CD4-positive, alpha-beta memory T cell (primary cell): Measurements from ENCODE around the gene VPS25. TPM values are rescaled to one million over a fixed set of nuclear protein-coding genes. Genes with fewer than 3 reads are reported as not detected.
"Not testable (repeated sequence)": the region's sequence is repeated elsewhere in the genome, so short reads cannot be mapped to it uniquely, and the experiment has no call there.

ENCODE experiments used
- CTCF ChIA-PET: fragments of 350-600 bp; sonication (Branson Sonifier 250); formaldehyde crosslinking; loops from one replicate; lab custom pipeline; 2021; ENCODE audit warnings: inconsistent platforms; ENCODE audit not compliant: partially characterized antibody; lab: Charles Lee
- POLR2A ChIA-PET: fragments of 350-600 bp; sonication (Branson Sonifier 250); formaldehyde crosslinking; loops from one replicate; lab custom pipeline; 2021; ENCODE audit not compliant: partially characterized antibody; lab: Charles Lee
- DNase-seq, 5 donors: peaks; one replicate each; pipeline versions ENCODE4 v3.0.0 to v3.0.0-alpha.2; 2020 to 2022; ENCODE audit warnings: mixed read lengths in 1 of 5
- H3K27ac ChIP-seq: one replicate; pipeline ENCODE4 v1.7.0; 2013; ENCODE audit warnings: low read depth, low read length
- H3K27me3 ChIP-seq: 2 replicates; pipeline ENCODE4 v1.7.0; 2013; ENCODE audit warnings: mild to moderate bottlenecking, low read length, moderate library complexity; ENCODE audit not compliant: insufficient read depth
- H3K36me3 ChIP-seq: 2 replicates; pipeline ENCODE4 v1.7.0; 2013; ENCODE audit warnings: mild to moderate bottlenecking, low read length, moderate library complexity; ENCODE audit not compliant: insufficient read depth
- H3K4me1 ChIP-seq: 2 replicates; pipeline ENCODE4 v1.7.0; 2013; ENCODE audit warnings: mild to moderate bottlenecking, low read length, moderate library complexity; ENCODE audit not compliant: insufficient read depth
- H3K4me3 ChIP-seq, 2 donors: one replicate each; pipeline ENCODE4 v1.7.0; 2013; ENCODE audit warnings: low read length in 2 of 2, mild to moderate bottlenecking in 1 of 2
- H3K9me3 ChIP-seq, 2 donors: one replicate each; pipeline ENCODE4 v1.7.0; 2013; ENCODE audit warnings: low read length in 2 of 2, control low read depth in 1 of 2; ENCODE audit not compliant: control insufficient read depth in 1 of 2
- H3K27ac Mint-ChIP-seq, 7 donors: one replicate each; pipeline ENCODE4 v1.8.0; 2020 to 2021; ENCODE audit warnings: mixed read lengths in 7 of 7, mild to moderate bottlenecking in 6 of 7, inconsistent platforms in 3 of 7, moderate library complexity in 3 of 7
- H3K27me3 Mint-ChIP-seq, 2 donors: one replicate each; pipeline ENCODE4 v1.8.0; 2020 to 2021; ENCODE audit warnings: mixed read lengths in 2 of 2
- H3K36me3 Mint-ChIP-seq, 2 donors: one replicate each; pipeline ENCODE4 v1.8.0; 2020 to 2021; ENCODE audit warnings: mixed read lengths in 2 of 2, inconsistent platforms in 1 of 2, mild to moderate bottlenecking in 1 of 2
- H3K4me1 Mint-ChIP-seq, 4 donors: one replicate each; pipeline ENCODE4 v1.8.0; 2020 to 2021; ENCODE audit warnings: mixed read lengths in 4 of 4, mild to moderate bottlenecking in 1 of 4
- H3K4me3 Mint-ChIP-seq, 8 donors: one replicate each; pipeline ENCODE4 v1.8.0; 2020 to 2021; ENCODE audit warnings: mixed read lengths in 8 of 8, mild to moderate bottlenecking in 7 of 8, moderate library complexity in 6 of 8, inconsistent platforms in 3 of 8
- H3K9me3 Mint-ChIP-seq, 8 donors: one replicate each; pipeline ENCODE4 v1.8.0; 2020 to 2021; ENCODE audit warnings: mixed read lengths in 8 of 8, mild to moderate bottlenecking in 5 of 8, inconsistent platforms in 3 of 8, moderate library complexity in 1 of 8
- intact Hi-C: fragments of 100-400 bp; cut with micrococcal nuclease; formaldehyde crosslinking; loops from one replicate; pipeline ENCODE4 v1.15.1; 2023
- polyA plus RNA-seq, 2 donors: library from polyadenylated mRNA; unstranded; fragments of 300-500 nt; fragmentation: Illumina TruSeq; gene quantifications; one replicate each; pipeline ENCODE4 v1.2.3, GENCODE V29; 2021
- total RNA-seq, 2 experiments: library from RNA; stranded (reverse); gene quantifications; one replicate each; pipeline ENCODE4 v1.2.3, GENCODE V29; 2021

Gene VPS25
- total and polyA plus RNA-seq, 4 experiments from 2014 or later: 39.3 to 63.3 (median 41.7) TPM

DNA sequence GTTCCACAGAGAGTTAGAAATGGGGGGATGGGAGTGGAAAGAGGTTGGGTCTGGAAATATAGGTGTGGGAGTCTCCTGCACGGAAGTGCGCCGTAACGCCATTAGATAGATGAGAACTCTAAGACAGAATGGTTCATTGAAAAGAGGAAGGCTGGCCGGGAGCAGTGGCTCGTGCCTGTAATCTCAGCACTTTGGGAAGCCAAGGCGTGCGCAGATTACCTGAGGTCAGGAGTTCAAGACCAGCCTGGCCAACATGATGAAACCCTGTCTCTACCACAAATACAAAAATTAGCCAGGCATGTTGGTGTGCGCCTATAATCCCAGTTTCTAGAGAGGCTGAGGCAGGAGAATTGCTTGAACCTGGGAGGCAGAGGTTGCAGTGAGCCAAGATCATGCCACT is 5.2 kb upstream of the VPS25 start:
- H3K4me1 ChIP-seq, H3K27ac ChIP-seq, H3K36me3 ChIP-seq, H3K27ac Mint-ChIP-seq, H3K9me3 ChIP-seq, H3K36me3 Mint-ChIP-seq, DNase-seq, H3K4me3 Mint-ChIP-seq, H3K9me3 Mint-ChIP-seq, H3K4me3 ChIP-seq, POLR2A ChIA-PET, CTCF ChIA-PET, H3K27me3 ChIP-seq, intact Hi-C loops: not testable (repeated sequence)
- H3K27me3 Mint-ChIP-seq: peaks cover 13 to 22% of the 10 kb centered on the region in 2 donors
- H3K4me1 Mint-ChIP-seq: peaks cover 4 to 14% (median 11%) of the 10 kb centered on the region in 4 donors

DNA sequence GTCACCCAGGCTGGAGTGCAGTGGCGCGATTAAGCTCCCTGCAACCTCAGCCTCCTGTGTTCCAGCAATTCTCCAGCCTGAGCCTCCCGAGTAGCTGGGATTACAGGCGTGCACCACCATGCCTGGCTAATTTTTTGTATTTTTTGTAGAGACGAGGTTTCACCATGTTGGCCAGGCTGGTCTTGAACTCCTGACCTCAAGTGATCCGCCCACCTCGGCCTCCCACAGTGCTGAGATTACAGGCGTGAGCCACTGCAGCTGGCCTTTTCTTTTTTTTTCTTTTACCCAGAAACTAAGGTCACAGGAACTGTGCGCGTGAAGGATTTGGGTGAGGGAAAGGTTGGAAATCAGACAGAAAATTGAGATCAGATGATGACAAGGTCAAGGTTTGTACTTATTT is 3.3 kb upstream of the VPS25 start:
- DNase-seq, H3K9me3 ChIP-seq, H3K27ac Mint-ChIP-seq, H3K9me3 Mint-ChIP-seq, H3K27me3 Mint-ChIP-seq, H3K27me3 ChIP-seq, H3K36me3 ChIP-seq, intact Hi-C loops, H3K4me3 ChIP-seq, H3K27ac ChIP-seq, H3K4me3 Mint-ChIP-seq, POLR2A ChIA-PET: not testable (repeated sequence)
- Mint-ChIP-seq H3K36me3 (peaks cover 10 to 11% of the 10 kb centered on the region in 2 donors), H3K4me1 (peaks cover 11 to 28% (median 19%) of the 10 kb centered on the region in 4 donors)
- peaks cover 17% of the 10 kb centered on the region for H3K4me1 ChIP-seq
- CTCF ChIA-PET: interaction anchor here (0.7 kb wide), 1 partner anchor 10 kb away, joined by 4 read pairs; no protein-coding TSS in a partner anchor

DNA sequence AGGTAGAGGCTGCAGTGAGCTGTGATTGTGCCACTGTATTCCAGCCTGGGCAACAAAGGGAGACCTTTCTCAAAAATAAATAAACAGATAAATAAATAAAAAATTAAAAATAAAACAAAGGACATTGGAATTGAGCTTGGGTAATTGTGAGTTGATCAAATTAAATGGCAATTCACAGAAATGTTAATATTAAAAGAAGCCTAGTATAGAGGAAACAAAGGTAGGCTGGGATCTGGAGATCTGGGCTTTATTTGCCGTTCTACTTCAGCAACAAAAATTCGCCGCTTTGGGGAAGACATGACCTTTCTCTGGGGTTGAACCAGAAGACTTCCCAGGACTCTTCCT is 332 bp upstream of the VPS25 start:
- peaks cover 11 to 28% (median 19%) of the 10 kb centered on the region in 4 donors for H3K4me1 Mint-ChIP-seq
- H3K4me3 Mint-ChIP-seq: peak overlapping the region; percentile 98 to 99 (median 99)
- Histone ChIP-seq H3K4me1 (peaks cover 17% of the 10 kb centered on the region), H3K9me3 (no peaks in the 10 kb centered on the region), H3K4me3 (peak overlapping the region; percentile 90 to 100), H3K27me3 (no peaks in the 10 kb centered on the region), H3K36me3 (peaks cover 11% of the 10 kb centered on the region), H3K27ac (peak overlapping the region; percentile 81)
- ChIA-PET POLR2A (interaction anchor here (0.7 to 2.3 kb wide), 14 partner anchors 9 to 588 kb away, joined by 3 to 27 read pairs (median 6); partner anchors contain the start of genes BECN1, CNTD1, COA3 and PSMC3IP), CTCF (interaction anchor here (1.2 to 3.0 kb wide), 7 partner anchors 9 to 225 kb away, joined by 3 to 16 read pairs (median 6); partner anchors contain the start of genes BECN1, PSMC3IP and RPL27)
- peaks cover 28 to 34% of the 10 kb centered on the region in 2 donors for H3K36me3 Mint-ChIP-seq
- DNase-seq: no peak
- peaks cover under 1% of the 10 kb centered on the region in 2 donors for H3K27me3 Mint-ChIP-seq
- H3K27ac Mint-ChIP-seq: peak overlapping the region; percentile 91 to 99 (median 98)
- H3K9me3 Mint-ChIP-seq: no peaks in the 10 kb centered on the region
- intact Hi-C loops: loop anchor here (1.0 kb wide), 1 partner anchor 164 kb away; the partner anchor contains the start of genes RETREG3 and TUBG1

DNA sequence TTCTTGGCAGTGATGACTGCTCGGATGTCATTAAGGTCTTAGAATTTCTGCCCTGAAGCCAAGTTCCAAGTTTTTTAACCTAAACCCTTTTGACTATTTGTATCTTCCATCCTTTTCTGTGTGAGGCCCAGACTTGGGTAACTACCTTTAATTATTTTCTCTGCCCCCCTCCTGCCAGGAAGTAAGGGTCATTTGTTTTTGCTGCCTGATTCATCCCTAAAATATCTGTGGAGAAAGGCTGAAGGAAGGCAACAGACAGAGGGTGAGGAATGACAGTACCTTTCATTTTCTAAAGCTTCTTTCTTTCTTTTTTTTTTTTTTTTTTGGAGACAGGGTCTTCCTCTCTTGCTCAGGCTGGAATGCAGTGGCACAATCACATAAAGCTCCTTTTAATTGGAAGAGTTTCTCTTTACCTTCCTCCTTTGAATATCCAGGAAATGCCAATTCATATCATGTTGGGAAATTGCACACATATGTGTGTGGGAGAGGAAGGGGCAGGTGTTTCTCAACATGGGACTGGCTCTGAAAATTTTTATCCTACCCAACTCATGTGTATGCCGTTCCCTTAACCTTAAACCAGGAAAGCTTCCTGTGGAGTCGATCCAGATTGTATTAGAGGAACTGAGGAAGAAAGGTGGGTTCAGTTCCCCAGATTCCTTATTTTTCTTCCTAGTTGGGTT is 957 bp downstream of the VPS25 start:
- POLR2A ChIA-PET: interaction anchor here (0.9 to 2.3 kb wide), 13 partner anchors 8 to 386 kb away, joined by 3 to 27 read pairs (median 6); partner anchors contain the start of genes BECN1, CNTD1, COA3 and PSMC3IP
- Histone ChIP-seq H3K9me3 (no peaks in the 10 kb centered on the region), H3K27me3 (no peaks in the 10 kb centered on the region), H3K36me3 (peaks cover 24% of the 10 kb centered on the region), H3K4me1 (peaks cover 17% of the 10 kb centered on the region), H3K4me3 (peak overlapping the region; percentile 90 to 100), H3K27ac (peak overlapping the region; percentile 81)
- peak overlapping the region; percentile 98 to 99 (median 99) for H3K4me3 Mint-ChIP-seq
- H3K36me3 Mint-ChIP-seq: peaks cover 39 to 47% of the 10 kb centered on the region in 2 donors
- no peak for DNase-seq
- CTCF ChIA-PET: interaction anchor here (0.9 to 3.0 kb wide), 5 partner anchors 11 to 224 kb away, joined by 3 to 16 read pairs (median 6); partner anchors contain the start of genes BECN1 and RPL27
- peaks cover 11 to 28% (median 20%) of the 10 kb centered on the region in 4 donors for H3K4me1 Mint-ChIP-seq
- no peaks in the 10 kb centered on the region for H3K9me3 Mint-ChIP-seq
- intact Hi-C loops: no loop called here
- peaks cover 0 to under 1% of the 10 kb centered on the region in 2 donors for H3K27me3 Mint-ChIP-seq
- peak overlapping the region; percentile 91 to 99 (median 98) for H3K27ac Mint-ChIP-seq

DNA sequence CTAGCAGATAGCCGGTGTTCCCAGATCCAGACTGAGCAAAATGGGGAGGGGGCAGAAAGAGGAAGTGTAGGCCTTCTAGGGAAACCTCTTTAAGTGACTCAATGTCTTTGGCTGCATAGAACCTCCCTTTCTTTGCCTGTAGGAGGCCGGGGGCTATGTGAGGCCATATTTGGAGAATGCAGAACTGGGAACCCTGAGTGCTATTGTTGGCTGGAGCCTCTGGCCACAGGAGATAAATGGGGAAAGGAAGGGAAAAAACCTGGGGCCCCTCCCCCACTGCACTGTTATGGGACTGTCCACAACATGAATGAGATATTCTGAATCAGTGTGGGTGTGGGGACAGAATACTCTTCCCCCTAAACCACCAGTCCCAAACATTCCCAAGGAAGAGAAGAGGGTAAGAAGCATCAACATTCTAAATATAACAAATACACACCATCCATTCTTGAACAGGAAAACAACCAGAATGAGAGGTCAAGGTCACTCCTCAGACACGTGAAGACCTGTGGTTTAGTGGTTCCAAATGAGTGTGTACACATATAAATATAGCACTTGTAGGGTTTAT is 2.4 kb downstream of the VPS25 start:
- Mint-ChIP-seq H3K4me3 (peak overlapping the region in 4 of 8 donors; percentile 39 to 99 (median 50)), H3K27ac (peak overlapping the region in 1 of 7 donors; percentile 65), H3K4me1 (peaks cover 11 to 30% (median 23%) of the 10 kb centered on the region in 4 donors), H3K36me3 (peaks cover 48 to 53% of the 10 kb centered on the region in 2 donors), H3K27me3 (peaks cover 3 to 7% of the 10 kb centered on the region in 2 donors), H3K9me3 (no peaks in the 10 kb centered on the region)
- Histone ChIP-seq H3K36me3 (peaks cover 28% of the 10 kb centered on the region), H3K27me3 (no peaks in the 10 kb centered on the region), H3K4me3 (no peak overlapping the region), H3K9me3 (no peaks in the 10 kb centered on the region), H3K4me1 (peaks cover 17% of the 10 kb centered on the region), H3K27ac (no peak overlapping the region)
- intact Hi-C loops: no loop called here
- POLR2A ChIA-PET: no interaction called here
- CTCF ChIA-PET: no interaction called here
- no peak for DNase-seq

DNA sequence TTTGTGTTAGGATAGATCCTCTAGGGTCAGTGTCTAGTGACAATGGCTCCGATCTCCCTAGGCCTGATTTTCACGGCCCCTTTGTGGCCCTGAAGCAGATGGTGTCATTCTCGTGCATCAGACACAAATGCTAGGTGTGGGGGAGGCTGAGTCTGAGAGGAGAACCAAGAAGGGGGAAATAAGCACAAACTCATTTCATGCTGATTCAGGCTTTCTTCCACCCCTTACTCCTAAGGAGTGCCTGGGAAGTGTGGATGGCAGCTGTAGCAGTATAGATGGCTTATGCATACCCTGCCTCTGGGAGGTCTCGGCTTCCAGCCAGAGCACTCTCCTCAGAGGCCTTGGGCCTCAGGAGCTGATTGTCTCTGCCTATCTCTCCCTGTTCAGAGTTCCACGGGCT is 5.3 kb downstream of the VPS25 start:
- Histone ChIP-seq H3K9me3 (no peaks in the 10 kb centered on the region), H3K4me3 (no peak overlapping the region), H3K36me3 (peaks cover 28% of the 10 kb centered on the region), H3K27me3 (peaks cover 22% of the 10 kb centered on the region), H3K4me1 (peaks cover 10% of the 10 kb centered on the region), H3K27ac (no peak overlapping the region)
- Mint-ChIP-seq H3K27me3 (peaks cover 21 to 24% of the 10 kb centered on the region in 2 donors), H3K9me3 (no peaks in the 10 kb centered on the region), H3K4me3 (no peak overlapping the region), H3K4me1 (peaks cover 11 to 31% (median 18%) of the 10 kb centered on the region in 4 donors), H3K36me3 (peaks cover 45 to 49% of the 10 kb centered on the region in 2 donors), H3K27ac (no peak overlapping the region)
- no peak for DNase-seq
- POLR2A ChIA-PET: no interaction called here
- intact Hi-C loops: no loop called here
- CTCF ChIA-PET: no interaction called here
